K562 (cell line): ENCODE data around the gene CASTOR1. TPM values are rescaled to one million over a fixed set of nuclear protein-coding genes. Genes with fewer than 3 reads are reported as not detected.

Experiments
- ATAC-seq: fragments of 200-7000 bp; cut with Tn5 transposase; 3 replicates; pipeline ENCODE4 v1.9.1; 2020; ENCODE audit warnings: moderate library complexity
- BruUV-seq: library from RNA; stranded (reverse); fragments of 400-500 nt; replicated peaks from 2 replicates; lab custom pipeline; 2021; lab: Mats Ljungman, UMichigan
- CTCF ChIA-PET: fragments of 300-600 bp; formaldehyde crosslinking; extraction: SDS; loops from one replicate; lab custom pipeline; 2021; ENCODE audit warnings: low intra/inter-chr PET ratio; lab: Yijun Ruan, JAX
- POLR2A ChIA-PET: fragments of 300-600, 350-650 bp; sonication (Branson Sonifier 250); formaldehyde crosslinking; extraction: SDS; loops from one replicate; lab custom pipeline; 2021; ENCODE audit warnings: antibody characterized with exemption, inconsistent platforms; lab: Yijun Ruan, JAX
- DNase-seq, 4 experiments: peaks; one replicate each; pipeline versions ENCODE4 v3.0.0 to v3.0.0-alpha.2; 2011 to 2018; ENCODE audit warnings: low spot score in 3 of 4, mixed read lengths in 3 of 4; ENCODE audit errors: extremely low read depth in 1 of 4
- FAIRE-seq: peaks from 2 replicates; lab custom pipeline; 2011; peaks lifted over from hg19 to GRCh38; lab: Jason Lieb, UNC
- H2AFZ ChIP-seq: 2 replicates; pipeline ENCODE4 v1.6.0; 2011; ENCODE audit warnings: low read depth, low read length, control low read depth, inconsistent platforms
- H3K27ac ChIP-seq: fragments of 200-600 bp; 3 replicates; pipeline ENCODE4 v1.8.0; 2011; ENCODE audit warnings: low read depth, mild to moderate bottlenecking, control low read depth, inconsistent platforms, low read length, moderate library complexity, mixed read lengths; ENCODE audit errors: extremely low read depth
- H3K27me3 ChIP-seq, 2 experiments: fragments of 300-600 bp in 1 of 2; 2 replicates in 1 of 2; 3 replicates in 1 of 2; pipeline versions ENCODE4 v1.6.0 to v1.8.0; 2011; ENCODE audit warnings: inconsistent platforms in 2 of 2, low read length in 2 of 2, mild to moderate bottlenecking in 1 of 2, mixed read lengths in 1 of 2, moderate library complexity in 1 of 2; ENCODE audit not compliant: control insufficient read depth in 2 of 2, insufficient read depth in 2 of 2
- H3K36me3 ChIP-seq: fragments of 300-600 bp; 3 replicates; pipeline ENCODE4 v1.8.0; 2011; ENCODE audit warnings: mild to moderate bottlenecking, low read length, inconsistent platforms; ENCODE audit not compliant: control insufficient read depth, insufficient read depth
- H3K4me1 ChIP-seq, 2 experiments: fragments of 200-600 bp in 1 of 2; replicated peaks in 1 of 2; 2 replicates in 1 of 2; 3 replicates in 1 of 2; pipeline versions ENCODE4 v1.5.1 to v1.8.0; 2011; ENCODE audit warnings: inconsistent platforms in 2 of 2, low read length in 2 of 2, mild to moderate bottlenecking in 1 of 2, mixed read lengths in 1 of 2, moderate library complexity in 1 of 2; ENCODE audit not compliant: control insufficient read depth in 2 of 2, insufficient read depth in 2 of 2
- H3K4me2 ChIP-seq: 2 replicates; pipeline ENCODE4 v1.6.1; 2011; ENCODE audit warnings: low read length, control low read depth, inconsistent platforms, mixed read lengths; ENCODE audit not compliant: insufficient read depth
- H3K4me3 ChIP-seq: fragments of 200-600 bp; sonication (generic), shearing (Covaris generic); 2 replicates; pipeline ENCODE4 v1.5.1; 2016; ENCODE audit warnings: control low read depth, inconsistent platforms
- H3K79me2 ChIP-seq: fragments of 200-600 bp; 3 replicates; pipeline ENCODE4 v1.8.0; 2011; ENCODE audit warnings: low read length, inconsistent platforms; ENCODE audit not compliant: control insufficient read depth, insufficient read depth
- H3K9ac ChIP-seq, 2 experiments: 2 replicates each; pipeline versions ENCODE4 v1.6.0 to v1.6.1; 2011; ENCODE audit warnings: low read depth in 2 of 2, low read length in 2 of 2, control low read depth in 1 of 2, inconsistent platforms in 1 of 2, mild to moderate bottlenecking in 1 of 2, mixed read lengths in 1 of 2; ENCODE audit not compliant: insufficient read depth in 1 of 2
- H3K9me1 ChIP-seq: one replicate; pipeline ENCODE4 v1.6.0; 2011; ENCODE audit warnings: inconsistent platforms, mild to moderate bottlenecking, low read length, moderate library complexity; ENCODE audit not compliant: control insufficient read depth, insufficient read depth
- H3K9me3 ChIP-seq: replicated peaks from 2 replicates; pipeline ENCODE4 v1.5.1; 2011; ENCODE audit warnings: low read depth, low read length, inconsistent platforms; ENCODE audit not compliant: control insufficient read depth, insufficient read depth
- H4K20me1 ChIP-seq: replicated peaks from 2 replicates; pipeline ENCODE4 v1.6.1; 2011; ENCODE audit warnings: low read length, inconsistent platforms, mixed read lengths; ENCODE audit not compliant: control insufficient read depth, insufficient read depth
- E2F1 ChIP-seq: sonication (generic); formaldehyde crosslinking; IDR thresholded peaks from 2 replicates; pipeline ENCODE4 v1.8.1; 2023; ENCODE audit warnings: mild to moderate bottlenecking, missing genetic modification reagents, moderate library complexity
- HDAC2 ChIP-seq: fragments of 450-650 bp; IDR thresholded peaks from 2 replicates; pipeline ENCODE4 v1.6.1; 2016; ENCODE audit warnings: mild to moderate bottlenecking
- HDAC8 ChIP-seq: fragments of 450-650 bp; IDR thresholded peaks from 2 replicates; pipeline ENCODE4 v1.6.1; 2016; ENCODE audit warnings: mild to moderate bottlenecking, missing genetic modification characterization, moderate library complexity, missing compliant biosample characterization
- NFE2 ChIP-seq: IDR thresholded peaks from 2 replicates; pipeline ENCODE4 v1.6.1; 2014; ENCODE audit warnings: antibody characterized with exemption, low read depth
- NFYB ChIP-seq: IDR thresholded peaks from 2 replicates; pipeline ENCODE4 v1.6.1; 2011; ENCODE audit warnings: mild to moderate bottlenecking, moderate library complexity; ENCODE audit not compliant: insufficient read length; ENCODE audit errors: extremely low read depth
- NR2C1 ChIP-seq, 2 experiments: fragments of 450-650 bp; IDR thresholded peaks; 2 replicates each; pipeline ENCODE4 v1.6.1; 2017; ENCODE audit warnings: mild to moderate bottlenecking in 2 of 2, antibody characterized with exemption in 1 of 2, inconsistent platforms in 1 of 2, missing compliant biosample characterization in 1 of 2, missing genetic modification characterization in 1 of 2
- PURB ChIP-seq: sonication (generic); formaldehyde crosslinking; IDR thresholded peaks from 2 replicates; pipeline ENCODE4 v1.9.0; 2021; ENCODE audit warnings: low read depth, mild to moderate bottlenecking, missing genetic modification reagents
- SIX5 ChIP-seq, 2 experiments: IDR thresholded peaks; 2 replicates each; pipeline ENCODE4 v1.6.1; 2011; ENCODE audit warnings: low read length in 2 of 2, borderline replicate concordance in 1 of 2, low read depth in 1 of 2, mild to moderate bottlenecking in 1 of 2, moderate library complexity in 1 of 2; ENCODE audit not compliant: insufficient read depth in 1 of 2
- TRIM24 ChIP-seq, 2 experiments: fragments of 450-650 bp; IDR thresholded peaks; 2 replicates each; pipeline ENCODE4 v1.6.1; 2016
- YY1 ChIP-seq, 3 experiments: IDR thresholded peaks; 2 replicates each; pipeline ENCODE4 v1.6.1; 2011; ENCODE audit warnings: low read length in 2 of 3, mild to moderate bottlenecking in 2 of 3, moderate library complexity in 2 of 3, borderline replicate concordance in 1 of 3, control low read depth in 1 of 3, low read depth in 1 of 3; ENCODE audit not compliant: insufficient read depth in 3 of 3, insufficient replicate concordance in 2 of 3, control insufficient read depth in 1 of 3, insufficient read length in 1 of 3; ENCODE audit errors: extremely low read depth in 1 of 3
- ZNF384 ChIP-seq: IDR thresholded peaks from 2 replicates; pipeline ENCODE4 v1.6.1; 2012; ENCODE audit warnings: low read depth, low read length, improper control_type of control experiment
- WGBS: fragments of 100-300 bp; shearing (Covaris generic); methylation state at CpG from one replicate; pipeline ENCODE4 v1.1.6; 2016; ENCODE audit warnings: low coverage, mixed read lengths; ENCODE audit not compliant: insufficient coverage; ENCODE audit errors: missing lambda C conversion rate; 5-methylcytosine and 5-hydroxymethylcytosine counted together
- in situ Hi-C: fragments of 300-500 bp; cut with MboI; formaldehyde crosslinking; loops from 4 replicates; pipeline ENCODE4 v1.15.0; 2018; ENCODE audit warnings: inconsistent platforms, mixed read lengths
- intact Hi-C: fragments of 100-400 bp; cut with micrococcal nuclease; formaldehyde crosslinking; loops from 2 replicates; pipeline ENCODE4 v1.14.2; 2022
- polyA plus RNA-seq, 8 experiments: library from polyadenylated mRNA; depleted of rRNA in 4 of 8; stranded (reverse) in 5 of 8; unstranded in 3 of 8; fragments of >200 nt; fragmentation: Nextera tagmentation in 2 of 8; fragmentation: Illumina TruSeq in 1 of 8; extraction: Ambion mirVana in 2 of 8; extraction: Trizol in 1 of 8; gene quantifications; 2 replicates each; pipeline versions ENCODE4 v1.2.1 to v1.2.3, GENCODE V29; 2011 to 2014; ENCODE audit warnings: inconsistent platforms in 1 of 8, missing spikeins in 1 of 8
- total RNA-seq, 7 experiments: library from RNA; depleted of rRNA in 6 of 7; stranded (reverse); fragments of >200 nt in 6 of 7; fragmentation: Illumina TruSeq in 2 of 7; extraction: Trizol in 2 of 7; gene quantifications; 2 replicates each; pipeline versions ENCODE4 v1.2.1 to v1.2.3, GENCODE V29; 2011 to 2021; ENCODE audit warnings: low replicate concordance in 1 of 7
- TF ChIP-seq, protein P1 (sequence below): fragments of 250-450 bp; sonication (Bioruptor Pico); IDR thresholded peaks from 2 replicates; pipeline ENCODE4 v1.5.0; 2021; ENCODE audit warnings: mild to moderate bottlenecking, moderate library complexity
- TF ChIP-seq, protein P2 (sequence below): sonication (generic); formaldehyde crosslinking; IDR thresholded peaks from 2 replicates; pipeline ENCODE4 v1.4.0; 2020; ENCODE audit warnings: mild to moderate bottlenecking, missing genetic modification reagents

Gene CASTOR1
- total and polyA plus RNA-seq, 9 of the 15 experiments (the other 6 are each of a cell fraction or from before 2014, with no cell fraction given), result 0.35 to 2.6 (median 1.1) TPM

GRCh38 chr22:30272781-30273601, 16.3 kb downstream of the CASTOR1 start:
- H3K9ac ChIP-seq, result 0 out of 4 replicates have a peak overlapping the region, but pooled peaks of 1 of the 2 experiments have one; percentile 9
- H3K27me3 ChIP-seq, result no peaks in the 10 kb centered on the region
- no peaks in the 10 kb centered on the region; the same call in 1 of the 2 replicates for H4K20me1 ChIP-seq
- no peaks in the 10 kb centered on the region for H3K9me1 ChIP-seq
- FAIRE-seq, result no peak
- no peak for DNase-seq
- ChIA-PET CTCF (no interaction called here), POLR2A (no interaction called here)
- ATAC-seq, result no peak
- no TSS peak for BruUV-seq
- no peaks in the 10 kb centered on the region for H3K9me3 ChIP-seq
- H3K36me3 ChIP-seq, result no peaks in the 10 kb centered on the region
- intact Hi-C loops (no loop called here), in situ Hi-C loops (no loop called here)
- H3K4me1 ChIP-seq, result peaks cover 2 to 13% of the 10 kb centered on the region in 2 experiments; a peak in 3 of 5 replicates
- H3K4me2 ChIP-seq, result no peak overlapping the region
- no peak overlapping the region for H3K27ac ChIP-seq
- H2AFZ ChIP-seq, result no peak overlapping the region
- H3K4me3 ChIP-seq, result no peak overlapping the region
- H3K79me2 ChIP-seq, result no peaks in the 10 kb centered on the region
- whole genome bisulfite sequencing, result 30% methylated on average over 15 of the region's 16 CpGs
- TF ChIP-seq E2F1 (CRISPR knock-in tag) (no peak), PURB (CRISPR knock-in tag) (no peak), NFYB (no peak), NR2C1 (IDR thresholded peaks at IDR 0.05) (no peak), NR2C1 (tag; IDR thresholded peaks at IDR 0.05) (no peak), NFE2 (no peak), HDAC8 (no peak), YY1 (IDR thresholded peaks at IDR 0.05; ENCODE audit: borderline replicate concordance in 1 of 3, control insufficient read depth in 1 of 3, extremely low read depth in 1 of 3, insufficient read depth in 3 of 3, insufficient read length in 1 of 3, insufficient replicate concordance in 2 of 3, low read depth in 1 of 3, low read length in 2 of 3) (no peak), TRIM24 (IDR thresholded peaks at IDR 0.05) (no peak), SIX5 (IDR thresholded peaks at IDR 0.05; ENCODE audit: borderline replicate concordance in 1 of 2, insufficient read depth in 1 of 2, low read depth in 1 of 2, low read length in 2 of 2) (no peak), ZNF384 (no peak), HDAC2 (no peak)
- TF ChIP-seq, protein P1, sequence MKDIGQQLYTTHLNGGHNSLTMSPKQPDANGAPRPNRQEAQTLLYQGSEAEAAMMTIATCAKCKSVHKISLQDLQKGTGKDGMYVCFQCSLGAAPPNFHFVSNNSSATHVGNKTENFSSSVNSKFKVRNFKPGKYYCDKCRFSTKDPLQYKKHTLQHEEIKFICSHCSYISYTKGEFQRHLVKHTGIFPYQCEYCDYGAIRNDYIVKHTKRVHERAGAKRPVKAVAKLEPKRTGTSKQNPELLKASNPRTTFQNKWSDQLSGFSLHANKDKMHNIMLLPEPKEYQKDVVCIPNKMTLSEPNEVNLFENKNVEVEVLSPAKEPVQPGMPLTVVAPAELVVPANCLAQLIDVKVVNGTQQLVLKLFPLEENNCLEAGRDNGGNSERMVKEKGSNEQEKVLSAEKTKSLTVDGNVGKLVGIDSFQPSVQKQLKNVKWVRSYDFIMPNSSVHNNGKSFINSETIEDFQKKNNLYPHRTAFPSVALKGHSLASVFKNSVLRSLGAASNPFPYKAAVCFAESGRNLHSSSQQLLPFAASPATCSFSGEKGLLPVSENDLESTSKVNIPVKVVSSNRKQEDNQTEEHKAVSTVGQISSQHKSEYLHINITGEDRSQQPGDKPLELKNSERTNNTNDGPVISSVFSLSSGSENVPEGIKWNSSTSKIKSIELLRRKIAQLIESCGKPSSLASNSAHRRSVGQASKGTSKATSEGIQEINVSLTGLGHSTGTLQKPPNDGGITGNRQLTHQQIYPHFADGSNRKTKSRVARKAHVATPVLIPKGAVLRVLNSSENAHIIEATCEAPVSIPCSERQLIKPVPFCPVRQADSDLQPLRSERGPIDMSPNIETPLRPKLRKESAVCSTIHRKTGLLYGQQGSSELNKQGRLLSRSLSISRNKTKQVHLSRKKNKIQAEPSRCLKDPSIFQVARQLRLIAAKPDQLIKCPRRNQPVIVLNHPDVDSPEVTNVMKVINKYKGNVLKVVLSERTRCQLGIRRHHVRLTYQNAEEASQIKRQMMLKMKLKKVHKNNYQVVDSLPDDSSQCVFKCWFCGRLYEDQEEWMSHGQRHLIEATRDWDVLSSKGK (CRISPR knock-in tag), result no peak
- TF ChIP-seq, protein P2, sequence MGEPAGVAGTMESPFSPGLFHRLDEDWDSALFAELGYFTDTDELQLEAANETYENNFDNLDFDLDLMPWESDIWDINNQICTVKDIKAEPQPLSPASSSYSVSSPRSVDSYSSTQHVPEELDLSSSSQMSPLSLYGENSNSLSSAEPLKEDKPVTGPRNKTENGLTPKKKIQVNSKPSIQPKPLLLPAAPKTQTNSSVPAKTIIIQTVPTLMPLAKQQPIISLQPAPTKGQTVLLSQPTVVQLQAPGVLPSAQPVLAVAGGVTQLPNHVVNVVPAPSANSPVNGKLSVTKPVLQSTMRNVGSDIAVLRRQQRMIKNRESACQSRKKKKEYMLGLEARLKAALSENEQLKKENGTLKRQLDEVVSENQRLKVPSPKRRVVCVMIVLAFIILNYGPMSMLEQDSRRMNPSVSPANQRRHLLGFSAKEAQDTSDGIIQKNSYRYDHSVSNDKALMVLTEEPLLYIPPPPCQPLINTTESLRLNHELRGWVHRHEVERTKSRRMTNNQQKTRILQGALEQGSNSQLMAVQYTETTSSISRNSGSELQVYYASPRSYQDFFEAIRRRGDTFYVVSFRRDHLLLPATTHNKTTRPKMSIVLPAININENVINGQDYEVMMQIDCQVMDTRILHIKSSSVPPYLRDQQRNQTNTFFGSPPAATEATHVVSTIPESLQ (CRISPR knock-in tag), result no peak
